Kidney (tissue), 2 donors: Measurements from ENCODE around the gene NSG1. TPM values are rescaled to one million over a fixed set of nuclear protein-coding genes. Genes with fewer than 3 reads are reported as not detected.

ENCODE experiments used
- polyA plus RNA-seq: library from polyadenylated mRNA; stranded (reverse); fragments of 350-450 nt; fragmentation: Illumina TruSeq; extraction: RNeasy Lipid Tissue Mini Kit (QIAGEN cat#74804); gene quantifications from one replicate; pipeline ENCODE4 v1.2.3, GENCODE V29; 2014; ENCODE audit warnings: low read depth, low replicate concordance; ENCODE audit not compliant: insufficient read depth
- total RNA-seq: library from RNA; stranded (reverse); fragmentation: NEBNext Ultra II Directional; extraction: Animal tissue kit (Norgen Biotek cat#: 25700); gene quantifications from one replicate; pipeline ENCODE4 v1.2.1, GENCODE V29; 2021
- donor health status: DM: yes; HTN: yes; CAD: no.

The NSG1 gene
- total and polyA plus RNA-seq, 2 donors from 2014 or later = 4.7 to 9.5 TPM

Other genes starting within 250 kb of the NSG1 start
- not detected for gene OTOP1, start 160.2 kb upstream of the NSG1 start, total RNA-seq
- gene OTOP1, start 160.2 kb upstream of the NSG1 start, polyA plus RNA-seq = not detected
- 30.0 TPM for gene TMEM128, start 138.9 kb upstream of the NSG1 start, total RNA-seq
- 40.0 TPM for gene TMEM128, start 138.9 kb upstream of the NSG1 start, polyA plus RNA-seq
- gene LYAR, start 96.9 kb upstream of the NSG1 start, total RNA-seq = 6.6 TPM
- gene LYAR, start 96.9 kb upstream of the NSG1 start, polyA plus RNA-seq = 8.6 TPM
- 5.8 TPM for gene ZBTB49, start 96.9 kb upstream of the NSG1 start, total RNA-seq
- 2.8 TPM for gene ZBTB49, start 96.9 kb upstream of the NSG1 start, polyA plus RNA-seq
- 37.2 TPM for gene STX18, start 154.9 kb downstream of the NSG1 start, total RNA-seq
- gene STX18, start 154.9 kb downstream of the NSG1 start, polyA plus RNA-seq = 66.8 TPM